ENCODE measurements around the gene RNASEH2C.

RNASEH2C gene

GRCh38 chr11:65680192-65680743 lies 40.3 kb downstream of the RNASEH2C start:
- no peak for DNase-seq

GRCh38 chr11:65672982-65673381 lies 47.6 kb downstream of the RNASEH2C start:
- no peak for DNase-seq

- no peak for DNase-seq
These were observed 48.3 kb downstream of the RNASEH2C start for GRCh38 chr11:65672180-65672860.
